ENCODE measurements around the gene FSHB.

- no peak for TF ChIP-seq CTCF (IDR thresholded peaks at IDR 0.05)
- no peak for TF ChIP-seq ZFX (IDR thresholded peaks at IDR 0.05; ENCODE audit: borderline replicate concordance)
Observed at GRCh38 chr11:30225642-30226041, 5.2 kb upstream of the FSHB start.
